Neuronal stem cell (in vitro differentiated cells): ENCODE data around the gene CDC45.

ENCODE experiments used
- DNase-seq: peaks from one replicate; pipeline ENCODE4 v3.0.0-alpha.2; 2013; ENCODE audit warnings: low spot score
- H2AFZ ChIP-seq: one replicate; pipeline ENCODE4 v1.6.1; 2013; ENCODE audit warnings: mild to moderate bottlenecking, low read length, inconsistent platforms
- H2AK5ac ChIP-seq: 2 replicates; pipeline ENCODE4 v1.6.1; 2013; ENCODE audit warnings: low read depth, mild to moderate bottlenecking, inconsistent platforms, low read length, moderate library complexity, mixed read lengths
- H2BK120ac ChIP-seq: 2 replicates; pipeline ENCODE4 v1.6.1; 2013; ENCODE audit warnings: low read depth, mild to moderate bottlenecking, inconsistent platforms, low read length, moderate library complexity, mixed read lengths
- H2BK12ac ChIP-seq: one replicate; pipeline ENCODE4 v1.6.1; 2013; ENCODE audit warnings: low read length, inconsistent platforms
- H2BK15ac ChIP-seq: 2 replicates; pipeline ENCODE4 v1.6.1; 2013; ENCODE audit warnings: mild to moderate bottlenecking, low read length, inconsistent platforms, mixed read lengths
- H2BK5ac ChIP-seq: one replicate; pipeline ENCODE4 v1.6.1; 2013; ENCODE audit warnings: inconsistent platforms, mild to moderate bottlenecking, low read length, moderate library complexity
- H3K14ac ChIP-seq: one replicate; pipeline ENCODE4 v1.6.1; 2013; ENCODE audit warnings: low read length, inconsistent platforms
- H3K18ac ChIP-seq: 2 replicates; pipeline ENCODE4 v1.6.1; 2013; ENCODE audit warnings: low read length, inconsistent platforms
- H3K23ac ChIP-seq: 2 replicates; pipeline ENCODE4 v1.6.1; 2013; ENCODE audit warnings: low read depth, mild to moderate bottlenecking, mixed read lengths, low read length, inconsistent platforms; ENCODE audit not compliant: poor library complexity
- H3K27ac ChIP-seq: replicated peaks from 3 replicates; pipeline ENCODE4 v1.5.1; 2013; ENCODE audit warnings: low read length, inconsistent platforms
- H3K27me3 ChIP-seq, 3 experiments: 2 replicates each; pipeline ENCODE4 v1.6.1; 2013; ENCODE audit warnings: low read length in 3 of 3, mild to moderate bottlenecking in 2 of 3, inconsistent platforms in 1 of 3, low read depth in 1 of 3, mixed read lengths in 1 of 3, moderate library complexity in 1 of 3; ENCODE audit not compliant: control insufficient read depth in 3 of 3, insufficient read depth in 3 of 3
- H3K36me3 ChIP-seq, 2 donors: replicated peaks in 1 of 2; 2 replicates each; pipeline ENCODE4 v1.6.1; 2013; ENCODE audit warnings: low read length in 2 of 2; ENCODE audit not compliant: control insufficient read depth in 2 of 2, insufficient read depth in 2 of 2
- H3K4ac ChIP-seq: 2 replicates; pipeline ENCODE4 v1.6.1; 2013; ENCODE audit warnings: inconsistent platforms, mild to moderate bottlenecking, low read length, moderate library complexity
- H3K4me1 ChIP-seq, 2 donors: 1 replicate in 1 of 2; 2 replicates in 1 of 2; pipeline ENCODE4 v1.6.1; 2013; ENCODE audit warnings: low read length in 2 of 2, low read depth in 1 of 2; ENCODE audit not compliant: control insufficient read depth in 2 of 2, insufficient read depth in 1 of 2
- H3K4me2 ChIP-seq: one replicate; pipeline ENCODE4 v1.6.1; 2013; ENCODE audit warnings: mild to moderate bottlenecking, low read length, inconsistent platforms; ENCODE audit not compliant: insufficient read depth, poor library complexity, severe bottlenecking
- H3K4me3 ChIP-seq, 2 donors: 2 replicates each; pipeline ENCODE4 v1.5.1; 2013; ENCODE audit warnings: low read length in 2 of 2, mild to moderate bottlenecking in 2 of 2, inconsistent platforms in 1 of 2, moderate library complexity in 1 of 2
- H3K79me1 ChIP-seq: one replicate; pipeline ENCODE4 v1.6.1; 2013; ENCODE audit warnings: low read depth, mild to moderate bottlenecking, inconsistent platforms, low read length, moderate library complexity
- H3K9ac ChIP-seq: one replicate; pipeline ENCODE4 v1.6.1; 2013; ENCODE audit warnings: mild to moderate bottlenecking, low read depth, low read length, inconsistent platforms; ENCODE audit not compliant: poor library complexity
- H3K9me3 ChIP-seq, 2 donors: replicated peaks in 1 of 2; 2 replicates each; pipeline versions ENCODE3 to v1.6.1; 2013; ENCODE audit warnings: low read length in 2 of 2, mild to moderate bottlenecking in 2 of 2, inconsistent platforms in 1 of 2, low read depth in 1 of 2, mixed read lengths in 1 of 2, moderate library complexity in 1 of 2; ENCODE audit not compliant: control insufficient read depth in 2 of 2, insufficient read depth in 1 of 2
- H4K8ac ChIP-seq: one replicate; pipeline ENCODE4 v1.6.1; 2013; ENCODE audit warnings: low read depth, mild to moderate bottlenecking, inconsistent platforms, low read length, moderate library complexity
- H4K91ac ChIP-seq: one replicate; pipeline ENCODE4 v1.6.1; 2013; ENCODE audit warnings: low read length, low read depth, mild to moderate bottlenecking, inconsistent platforms; ENCODE audit not compliant: poor library complexity
- WGBS, 2 donors: extraction: QIAGEN DNeasy Blood & Tissue Kit; methylation state at CpG; one replicate each; pipeline ENCODE4 v1.1.7; 2013; ENCODE audit warnings: missing lambda C conversion rate in 2 of 2, mixed read lengths in 1 of 2; ENCODE audit not compliant: insufficient read length in 2 of 2, insufficient replicate concordance in 1 of 2; ENCODE audit errors: extremely low coverage in 2 of 2; 5-methylcytosine and 5-hydroxymethylcytosine counted together

Gene CDC45

DNA sequence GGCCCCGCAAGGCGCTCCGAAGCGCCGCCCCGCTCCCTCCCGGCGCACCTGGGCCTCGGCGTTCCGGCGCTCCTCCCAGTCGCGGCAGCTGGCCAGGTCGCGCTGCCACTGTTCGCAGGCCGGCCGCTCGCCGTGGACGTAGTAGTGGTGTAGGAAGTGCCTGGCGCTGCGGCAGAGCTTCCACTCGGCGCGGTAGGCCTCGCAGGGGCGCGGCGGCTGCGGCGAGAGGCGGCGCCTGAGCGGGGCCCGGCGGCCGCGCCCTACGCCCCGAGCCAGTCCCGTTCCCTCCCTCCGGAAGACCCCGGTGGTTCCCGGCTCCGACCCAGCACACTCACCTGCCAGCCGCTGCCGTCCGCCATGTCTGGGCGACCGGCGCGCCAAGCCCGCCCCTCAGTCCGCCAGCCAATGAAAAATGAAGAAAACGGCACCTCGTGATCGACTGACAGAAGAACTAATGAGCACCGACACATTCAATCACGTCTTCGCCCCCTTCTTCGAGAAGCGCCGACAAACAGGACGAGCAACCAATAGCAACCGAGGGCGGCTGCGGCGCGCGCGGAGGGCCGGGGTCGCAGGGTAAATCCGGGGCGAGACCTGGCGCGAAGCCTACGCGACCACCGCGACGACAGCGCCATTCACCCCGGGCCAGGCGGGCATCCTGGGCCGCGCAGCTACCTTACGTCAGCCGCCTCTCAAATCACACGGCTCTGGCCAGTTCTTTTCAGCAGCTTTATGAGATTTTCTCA is 32.2 kb upstream of the CDC45 start, which contains the start of gene C22orf39:
TSS of gene C22orf39 (minus strand) at position 382 of the 746 bp plus-strand sequence. CDS start at position 359, 23 bp downstream.
- peak within 1 kb of the TSS; percentile 26 for H3K4ac ChIP-seq
- H2BK5ac ChIP-seq = peak within 1 kb of the TSS; percentile 93
- H2AK5ac ChIP-seq = peak within 1 kb of the TSS; percentile 15
- peaks cover 23 to 79% of the 10 kb centered on the region in 2 donors for H3K36me3 ChIP-seq
- peak within 1 kb of the TSS; percentile 64 to 98 for H3K4me3 ChIP-seq
- no peaks in the 10 kb centered on the region for H3K27me3 ChIP-seq
- H2AFZ ChIP-seq = peak within 1 kb of the TSS; percentile 90
- peak within 1 kb of the TSS; percentile 64 for H2BK12ac ChIP-seq
- H3K4me2 ChIP-seq = peak within 1 kb of the TSS; percentile 85
- peak within 1 kb of the TSS; percentile 89 for H3K27ac ChIP-seq
- peak within 1 kb of the TSS; percentile 98 for H3K23ac ChIP-seq
- H3K9ac ChIP-seq = peak within 1 kb of the TSS; percentile 98
- peak; percentile 93 for DNase-seq
- peak within 1 kb of the TSS; percentile 73 for H3K14ac ChIP-seq
- H2BK15ac ChIP-seq = no peak within 1 kb of the TSS
- H2BK120ac ChIP-seq = no peak within 1 kb of the TSS
- H3K18ac ChIP-seq = peak within 1 kb of the TSS; percentile 97
- H3K4me1 ChIP-seq = peaks cover 7 to 9% of the 10 kb centered on the region in 2 donors
- WGBS, 2 donors = no CpG with 5 or more reads among the region's 92 CpGs
- no peaks in the 10 kb centered on the region for H3K9me3 ChIP-seq
- no peak within 1 kb of the TSS for H4K91ac ChIP-seq
- H3K79me1 ChIP-seq = peaks cover 11% of the 10 kb centered on the region
- peak within 1 kb of the TSS; percentile 89 for H4K8ac ChIP-seq

GRCh38 chr22:19448076-19448607 is 31.6 kb upstream of the CDC45 start:
- H3K4me3 ChIP-seq = peak overlapping the region; percentile 64 to 81
- peak overlapping the region; percentile 98 for H3K23ac ChIP-seq
- H2BK15ac ChIP-seq = no peak overlapping the region
- no peak overlapping the region for H2BK120ac ChIP-seq
- H3K27ac ChIP-seq = peak overlapping the region; percentile 51
- no peaks in the 10 kb centered on the region for H3K9me3 ChIP-seq
- H3K36me3 ChIP-seq = peaks cover 22 to 80% of the 10 kb centered on the region in 2 donors
- peak overlapping the region; percentile 91 for H3K9ac ChIP-seq
- H4K8ac ChIP-seq = peak overlapping the region; percentile 89
- H2BK5ac ChIP-seq = no peak overlapping the region
- peak overlapping the region; percentile 73 for H3K14ac ChIP-seq
- H3K18ac ChIP-seq = peak overlapping the region; percentile 95
- H3K4me2 ChIP-seq = peak overlapping the region; percentile 85
- peaks cover 11% of the 10 kb centered on the region for H3K79me1 ChIP-seq
- H2BK12ac ChIP-seq = no peak overlapping the region
- H3K4ac ChIP-seq = peak overlapping the region; percentile 26
- peak overlapping the region; percentile 15 for H2AK5ac ChIP-seq
- H4K91ac ChIP-seq = no peak overlapping the region
- no peaks in the 10 kb centered on the region for H3K27me3 ChIP-seq
- no peak for DNase-seq
- peak overlapping the region; percentile 86 for H2AFZ ChIP-seq
- H3K4me1 ChIP-seq = peaks cover 7 to 9% of the 10 kb centered on the region in 2 donors
- no CpG with 5 or more reads among the region's 14 CpGs for WGBS, 2 donors

DNA sequence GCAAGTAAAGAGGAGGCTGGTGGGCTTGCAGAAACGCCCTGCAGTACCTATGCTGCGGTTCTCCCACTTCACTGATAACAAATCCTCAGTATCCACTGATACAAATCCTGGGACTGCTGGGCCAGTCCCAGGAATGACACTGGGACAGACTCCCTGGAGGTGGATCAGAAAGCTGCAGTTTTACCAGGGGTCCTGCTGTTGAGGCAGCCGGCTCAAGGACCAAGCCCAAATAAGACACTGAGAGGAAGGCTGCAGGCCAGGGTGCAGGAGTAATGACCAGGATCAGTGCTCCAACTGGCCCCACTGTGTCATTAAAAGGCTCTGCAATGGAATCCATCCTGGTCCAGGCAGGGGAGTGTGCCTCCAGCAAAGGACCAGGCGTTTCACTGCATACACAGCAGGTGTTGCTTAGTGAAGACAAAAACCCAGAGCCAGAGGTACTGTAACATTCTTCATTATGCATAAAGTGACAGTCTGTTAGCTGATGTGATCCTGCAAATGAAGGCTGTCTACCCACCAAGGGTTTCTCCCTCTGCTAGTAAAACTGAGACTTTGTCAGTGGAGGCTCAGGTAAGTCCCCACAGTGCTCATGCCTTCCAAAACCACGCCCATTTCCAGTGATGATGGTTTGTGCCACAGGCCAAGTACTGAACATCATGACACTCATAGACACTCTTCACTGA is 30.8 kb upstream of the CDC45 start:
- no CpG with 5 or more reads among the region's 5 CpGs for WGBS, 2 donors
- Histone ChIP-seq H3K9ac (no peak overlapping the region), H3K4me3 (peak overlapping the region in 1 of 2 donors; percentile 64)

GRCh38 chr22:19449422-19449767 is 30.3 kb upstream of the CDC45 start:
- H3K4ac ChIP-seq = no peak overlapping the region
- no peak overlapping the region for H3K27ac ChIP-seq
- no CpG with 5 or more reads among the region's 2 CpGs for WGBS, 2 donors
- no peak overlapping the region for H2AK5ac ChIP-seq
- no peak overlapping the region for H3K23ac ChIP-seq
- no peak overlapping the region for H2BK12ac ChIP-seq
- H3K4me1 ChIP-seq = peaks cover 7 to 9% of the 10 kb centered on the region in 2 donors
- no peak overlapping the region for H3K4me2 ChIP-seq
- H3K9me3 ChIP-seq = no peaks in the 10 kb centered on the region
- no peak overlapping the region for H3K18ac ChIP-seq
- no peaks in the 10 kb centered on the region for H3K27me3 ChIP-seq
- peaks cover 23 to 80% of the 10 kb centered on the region in 2 donors for H3K36me3 ChIP-seq
- H3K79me1 ChIP-seq = peaks cover 3% of the 10 kb centered on the region
- no peak overlapping the region for H2AFZ ChIP-seq
- H4K91ac ChIP-seq = no peak overlapping the region
- H3K4me3 ChIP-seq = no peak overlapping the region
- H3K9ac ChIP-seq = no peak overlapping the region
- no peak overlapping the region for H2BK15ac ChIP-seq
- H2BK120ac ChIP-seq = no peak overlapping the region
- H3K14ac ChIP-seq = no peak overlapping the region
- DNase-seq = no peak
- H4K8ac ChIP-seq = no peak overlapping the region
- no peak overlapping the region for H2BK5ac ChIP-seq

More for the DNA sequence above, 30.8 kb upstream of the CDC45 start:
- no peak overlapping the region for H4K91ac ChIP-seq
- no peak overlapping the region for H3K27ac ChIP-seq
- H2BK12ac ChIP-seq = no peak overlapping the region
- no peak overlapping the region for H3K23ac ChIP-seq
- H4K8ac ChIP-seq = no peak overlapping the region
- no peak overlapping the region for H2BK15ac ChIP-seq
- no peak overlapping the region for H2BK5ac ChIP-seq
- H3K4ac ChIP-seq = no peak overlapping the region
- no peak overlapping the region for H3K14ac ChIP-seq
- peaks cover 25 to 80% of the 10 kb centered on the region in 2 donors for H3K36me3 ChIP-seq
- H3K79me1 ChIP-seq = peaks cover 7% of the 10 kb centered on the region
- H3K9me3 ChIP-seq = no peaks in the 10 kb centered on the region
- H3K4me1 ChIP-seq = peaks cover 7 to 9% of the 10 kb centered on the region in 2 donors
- no peaks in the 10 kb centered on the region for H3K27me3 ChIP-seq
- H2AFZ ChIP-seq = no peak overlapping the region
- no peak overlapping the region for H2BK120ac ChIP-seq
- DNase-seq = no peak
- H3K4me2 ChIP-seq = no peak overlapping the region
- H3K18ac ChIP-seq = no peak overlapping the region
- H2AK5ac ChIP-seq = no peak overlapping the region
